ENCODE measurements around the gene ACTA2.
"Not testable (repeated sequence)": the region's sequence is repeated elsewhere in the genome, so short reads cannot be mapped to it uniquely, and the experiment has no call there.

The ACTA2 gene

DNA sequence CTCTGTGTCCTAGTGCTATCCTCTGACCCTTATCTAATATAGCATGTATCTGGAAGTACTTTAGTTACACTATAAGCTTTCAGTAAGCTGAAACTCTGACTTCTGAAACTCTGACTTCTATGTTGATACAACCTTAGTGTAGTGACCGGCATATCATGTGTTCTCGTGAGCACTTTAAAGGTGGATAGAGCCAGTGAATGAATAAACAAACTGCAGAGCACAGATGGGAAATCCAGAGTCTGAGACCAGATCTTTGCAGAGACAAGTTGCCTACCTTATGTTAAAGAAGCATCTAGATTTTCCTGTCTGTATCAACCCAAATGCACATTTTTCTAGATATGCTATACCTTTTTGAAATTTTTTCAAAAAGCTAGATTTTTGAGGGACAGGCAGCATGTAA, 3.5 kb downstream of the ACTA2 start:
- no peak for DNase-seq

GRCh38 chr10:88946965-88947590, 5.5 kb downstream of the ACTA2 start:
- no peak for DNase-seq

DNA sequence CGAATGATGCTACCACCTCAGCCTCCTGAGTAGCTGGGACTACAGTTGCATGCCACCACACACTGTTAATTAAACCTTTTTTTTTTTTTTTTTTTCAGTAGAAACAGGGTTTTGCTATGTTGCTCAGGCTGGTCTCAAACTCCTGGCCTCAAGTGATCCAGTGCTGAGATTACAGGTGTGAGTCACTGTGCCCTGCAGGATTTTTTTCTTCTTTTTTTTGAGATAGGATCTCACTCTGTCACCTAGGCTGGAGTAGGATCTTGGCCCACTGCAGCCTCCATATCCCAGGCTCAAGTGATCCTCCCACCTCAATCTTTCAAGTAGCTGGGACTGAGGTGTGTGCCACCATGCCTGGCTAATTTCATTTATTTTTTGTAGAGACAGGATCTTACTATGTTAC, 6.4 kb downstream of the ACTA2 start:
- no peak for DNase-seq

GRCh38 chr10:88944813-88945212, 7.8 kb downstream of the ACTA2 start:
- DNase-seq: no peak

GRCh38 chr10:88943778-88944177, 8.8 kb downstream of the ACTA2 start:
- DNase-seq: no peak

DNA sequence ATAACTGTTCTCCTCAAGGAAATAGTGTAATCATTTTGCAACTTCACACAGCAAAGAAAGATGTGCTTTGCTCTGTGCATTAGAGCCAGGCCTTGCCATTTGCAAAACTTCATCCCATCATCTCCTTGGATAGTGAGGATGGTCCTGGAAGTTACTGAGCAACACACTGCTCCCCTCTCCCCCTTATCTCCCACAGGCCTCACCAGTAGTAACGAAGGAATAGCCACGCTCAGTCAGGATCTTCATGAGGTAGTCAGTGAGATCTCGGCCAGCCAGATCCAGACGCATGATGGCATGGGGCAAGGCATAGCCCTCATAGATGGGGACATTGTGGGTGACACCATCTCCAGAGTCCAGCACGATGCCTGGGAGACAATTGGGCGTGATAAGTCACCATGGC, 11.5 kb downstream of the ACTA2 start:
- DNase-seq: no peak

- DNase-seq: no peak
Observed at GRCh38 chr10:88938938-88939337, 13.6 kb downstream of the ACTA2 start.

- no peak for DNase-seq
Observed at GRCh38 chr10:88938039-88938438, 14.5 kb downstream of the ACTA2 start.

DNA sequence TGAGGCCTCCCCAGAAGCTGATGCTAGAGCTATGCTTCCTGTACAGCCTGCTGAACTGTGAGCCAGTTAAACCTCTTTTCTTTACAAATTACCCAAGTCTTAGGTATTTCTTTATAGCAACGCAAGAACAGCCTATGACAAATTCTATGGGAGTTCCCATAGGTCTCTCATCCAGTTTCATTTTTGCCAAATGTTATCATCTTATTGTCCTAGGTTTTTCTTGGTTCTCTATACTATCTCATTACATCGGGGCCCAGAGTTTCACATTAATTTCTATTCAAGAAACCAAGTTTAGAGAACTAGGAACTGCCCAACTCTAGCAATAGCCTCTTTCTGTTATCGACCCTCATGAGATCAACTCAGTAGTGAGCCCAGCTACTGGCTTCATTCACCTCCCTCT, 15.9 kb downstream of the ACTA2 start:
- DNase-seq: no peak

GRCh38 chr10:88934900-88935672, 17.5 kb downstream of the ACTA2 start:
- DNase-seq: peak; percentile 61

- DNase-seq: no peak
Observed at GRCh38 chr10:88933564-88933963, 19.0 kb downstream of the ACTA2 start.

- peak; percentile 51 for DNase-seq
Observed at GRCh38 chr10:88932539-88933256, 19.9 kb downstream of the ACTA2 start.

GRCh38 chr10:88932029-88932428, 20.5 kb downstream of the ACTA2 start:
- not testable (repeated sequence) for DNase-seq

DNA sequence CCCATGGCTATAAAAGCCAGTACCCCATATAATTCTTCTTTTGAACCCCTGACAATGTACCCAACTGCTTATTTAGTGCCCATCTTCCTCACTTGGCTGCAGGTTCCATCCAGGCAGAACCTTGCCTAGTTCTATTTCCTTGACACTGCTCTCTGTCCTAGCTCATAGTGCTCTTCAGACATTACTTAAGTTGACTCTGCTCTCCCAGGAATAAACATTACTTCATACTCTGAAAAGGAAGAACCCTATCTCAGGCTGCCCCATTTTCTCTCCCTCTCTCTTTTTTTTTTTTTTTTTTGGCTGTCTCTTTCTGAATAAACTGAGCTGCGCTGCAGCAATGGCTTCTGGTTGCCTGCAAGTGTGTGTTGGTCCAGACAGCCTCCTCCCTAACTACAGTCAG, 21.0 kb downstream of the ACTA2 start:
- DNase-seq: no peak

GRCh38 chr10:88928254-88928653, 24.3 kb downstream of the ACTA2 start:
- no peak for DNase-seq

DNA sequence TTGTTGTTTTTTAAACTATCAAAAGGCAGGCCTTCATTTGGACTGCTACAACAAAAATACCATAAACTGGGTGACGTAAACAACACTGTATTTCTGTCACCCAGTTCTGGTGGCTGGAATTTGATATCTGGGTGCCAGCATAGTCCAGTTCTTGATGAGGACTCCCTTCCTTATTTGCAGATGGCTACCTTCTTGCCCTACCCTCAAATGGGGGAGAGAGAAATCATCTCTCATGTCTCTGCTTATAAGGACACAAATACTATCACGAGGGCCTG, 25.2 kb downstream of the ACTA2 start:
- DNase-seq: no peak

GRCh38 chr10:88926566-88927415, 25.8 kb downstream of the ACTA2 start:
- DNase-seq: no peak

- no peak for DNase-seq
Observed at GRCh38 chr10:88923520-88923919, 29.1 kb downstream of the ACTA2 start.

DNA sequence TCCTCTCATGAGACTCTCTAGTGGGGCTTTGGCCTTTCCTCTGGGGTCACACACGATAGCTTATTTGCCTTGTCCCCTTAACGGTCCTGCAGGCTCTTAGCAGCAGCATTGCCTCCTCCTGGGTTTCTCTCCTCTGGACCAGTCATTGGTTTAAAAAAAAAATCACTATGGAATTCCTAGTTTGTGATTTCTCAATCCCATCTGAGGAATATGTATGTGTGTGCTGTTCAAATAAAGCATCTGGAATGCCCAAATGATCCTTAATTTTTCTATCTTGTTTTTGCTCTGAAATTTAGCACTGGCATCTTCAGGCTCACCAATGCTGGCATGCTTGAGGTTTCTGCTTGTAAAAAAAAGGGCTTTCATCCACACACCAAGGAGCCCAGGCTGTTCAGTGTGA, 30.5 kb downstream of the ACTA2 start:
- no peak for DNase-seq

DNA sequence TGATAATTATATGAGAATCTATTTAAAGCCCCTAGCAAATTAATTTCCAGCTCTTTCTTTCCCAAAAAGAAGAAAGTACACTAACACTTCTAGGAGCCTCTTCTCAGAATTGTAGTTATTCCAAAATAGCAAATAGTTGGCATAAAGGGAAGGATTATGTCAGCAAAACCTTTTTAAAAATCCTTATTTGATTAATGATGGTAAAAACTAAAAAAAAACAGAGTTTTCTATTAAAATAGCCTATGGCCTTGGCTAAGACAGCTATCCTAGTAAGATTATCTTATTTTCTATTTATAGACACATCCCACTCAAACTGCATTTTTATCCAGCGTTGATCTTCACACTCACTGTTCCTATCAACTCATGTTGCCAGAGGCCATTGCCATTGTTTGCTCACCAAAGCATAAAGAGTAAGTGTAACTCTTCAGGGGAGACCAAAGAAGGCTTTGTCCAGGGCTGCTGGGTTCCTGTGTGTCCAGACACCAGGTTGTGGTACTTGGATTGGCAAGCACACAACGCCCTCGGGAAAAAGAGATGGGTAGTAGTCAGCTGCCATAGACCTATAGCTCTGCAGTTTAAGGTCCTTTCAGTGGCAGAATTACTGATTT, 31.5 kb downstream of the ACTA2 start:
- no peak for DNase-seq

- no peak for DNase-seq
Observed at GRCh38 chr10:88920198-88920597, 32.4 kb downstream of the ACTA2 start.

GRCh38 chr10:88919041-88919440, 33.5 kb downstream of the ACTA2 start:
- DNase-seq: no peak

Data from COR-L47 (cell line).